GM20000 (cell line): ENCODE data around the gene ABL2.
A peak's percentile ranks its signal among the peaks of the same experiment; 100 is the strongest.
"Not testable (repeated sequence)": the region's sequence is repeated elsewhere in the genome, so short reads cannot be mapped to it uniquely, and the experiment has no call there.

Source experiments
- DNase-seq: peaks from one replicate; pipeline ENCODE4 v3.0.0; 2012; ENCODE audit warnings: low spot score
- TF ChIP-seq, protein P1 (sequence below): IDR thresholded peaks from 2 replicates; pipeline ENCODE4 v1.5.1; 2012; ENCODE audit warnings: mild to moderate bottlenecking, control low read depth; ENCODE audit errors: extremely low read depth, missing control alignments

Gene ABL2

GRCh38 chr1:179229214-179230140, at the start of gene ABL2:
ABL2 (minus strand) TSS chr1:179229677; CDS start chr1:179229397, 280 bp downstream.
- DNase-seq, result peak; percentile 86
- TF ChIP-seq, protein P1, sequence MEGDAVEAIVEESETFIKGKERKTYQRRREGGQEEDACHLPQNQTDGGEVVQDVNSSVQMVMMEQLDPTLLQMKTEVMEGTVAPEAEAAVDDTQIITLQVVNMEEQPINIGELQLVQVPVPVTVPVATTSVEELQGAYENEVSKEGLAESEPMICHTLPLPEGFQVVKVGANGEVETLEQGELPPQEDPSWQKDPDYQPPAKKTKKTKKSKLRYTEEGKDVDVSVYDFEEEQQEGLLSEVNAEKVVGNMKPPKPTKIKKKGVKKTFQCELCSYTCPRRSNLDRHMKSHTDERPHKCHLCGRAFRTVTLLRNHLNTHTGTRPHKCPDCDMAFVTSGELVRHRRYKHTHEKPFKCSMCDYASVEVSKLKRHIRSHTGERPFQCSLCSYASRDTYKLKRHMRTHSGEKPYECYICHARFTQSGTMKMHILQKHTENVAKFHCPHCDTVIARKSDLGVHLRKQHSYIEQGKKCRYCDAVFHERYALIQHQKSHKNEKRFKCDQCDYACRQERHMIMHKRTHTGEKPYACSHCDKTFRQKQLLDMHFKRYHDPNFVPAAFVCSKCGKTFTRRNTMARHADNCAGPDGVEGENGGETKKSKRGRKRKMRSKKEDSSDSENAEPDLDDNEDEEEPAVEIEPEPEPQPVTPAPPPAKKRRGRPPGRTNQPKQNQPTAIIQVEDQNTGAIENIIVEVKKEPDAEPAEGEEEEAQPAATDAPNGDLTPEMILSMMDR, result no peak

DNA sequence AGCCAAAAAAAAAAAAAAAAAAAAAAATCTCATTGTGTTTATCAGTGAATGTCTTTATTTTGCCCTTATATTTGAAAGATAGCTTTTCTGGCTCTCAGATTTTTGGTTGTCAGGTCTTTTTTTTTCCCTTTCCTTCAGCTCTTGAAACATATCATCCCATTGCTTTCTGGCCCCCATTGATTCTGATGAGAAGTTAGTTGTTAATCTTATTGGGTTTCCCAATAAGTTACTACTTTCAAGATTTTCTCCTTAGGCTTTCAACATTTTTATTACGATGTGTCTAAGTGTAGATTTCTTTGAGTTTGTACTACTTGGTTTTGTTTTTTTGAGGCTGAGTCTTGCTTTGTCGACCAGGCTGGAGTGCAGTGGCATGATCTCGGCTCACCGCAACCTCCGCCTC, 49.4 kb upstream of the ABL2 start:
- TF ChIP-seq, protein P1, result no peak

GRCh38 chr1:179274424-179274823, 44.9 kb upstream of the ABL2 start:
- DNase-seq, result not testable (repeated sequence)

More for the DNA sequence above, 49.4 kb upstream of the ABL2 start:
- no peak for DNase-seq

DNA sequence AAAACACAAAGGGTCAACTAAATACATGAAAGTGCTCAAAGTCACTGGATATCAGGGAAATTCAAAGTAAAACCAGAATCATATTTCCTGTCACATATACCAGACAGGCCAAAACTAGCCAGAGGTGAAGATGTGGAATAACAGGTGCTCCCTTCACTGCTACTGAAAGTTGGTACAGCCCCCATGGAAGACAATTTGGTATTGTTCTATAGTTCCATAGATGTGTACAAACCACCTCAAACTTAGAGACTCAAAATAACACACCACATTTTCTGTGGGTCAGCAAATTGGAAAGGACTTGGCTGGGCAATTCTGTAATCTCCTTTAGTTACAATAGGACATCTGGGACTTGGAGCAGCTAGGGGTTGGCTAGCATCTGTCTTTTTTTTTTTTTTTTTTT, 39.6 kb upstream of the ABL2 start:
- TF ChIP-seq, protein P1, result no peak
- DNase-seq, result no peak

- no peak for DNase-seq
- TF ChIP-seq, protein P1, result no peak
Measured at GRCh38 chr1:179264507-179264906, 35.0 kb upstream of the ABL2 start.

GRCh38 chr1:179263121-179263520, 33.6 kb upstream of the ABL2 start:
- no peak for DNase-seq
- TF ChIP-seq, protein P1, result no peak

DNA sequence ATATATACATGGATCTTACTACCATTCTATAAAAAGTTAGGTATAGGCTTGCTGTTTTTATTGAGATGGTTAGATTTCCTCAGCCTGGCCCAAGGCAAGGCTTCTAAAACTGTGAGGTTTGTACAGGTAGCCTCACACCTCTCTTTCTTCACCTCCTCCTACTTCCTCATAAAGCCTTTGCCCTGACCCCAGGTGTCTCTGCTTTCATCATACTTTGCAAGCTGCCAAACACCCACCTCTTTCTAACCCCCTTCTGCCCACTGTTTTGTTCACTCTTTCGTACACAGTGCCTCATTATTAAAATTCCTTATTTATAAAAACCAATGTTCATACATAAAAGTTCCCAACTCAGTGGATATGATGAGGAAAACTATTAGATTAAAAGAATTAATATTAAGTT, 32.7 kb upstream of the ABL2 start:
- DNase-seq, result no peak
- TF ChIP-seq, protein P1, result no peak
